AG04449 (cell line): ENCODE results near the gene NEURL1.

Experiments
- CTCF ChIA-PET: fragments of 350-600 bp; formaldehyde crosslinking; extraction: SDS; loops from one replicate; lab custom pipeline; 2021; ENCODE audit warnings: antibody characterized with exemption; lab: Yijun Ruan, JAX
- POLR2A ChIA-PET: fragments of 400-600, 350-600 bp; formaldehyde crosslinking; extraction: SDS; loops from one replicate; lab custom pipeline; 2020; ENCODE audit warnings: antibody characterized with exemption, inconsistent platforms; lab: Yijun Ruan, JAX
- DNase-seq: peaks from one replicate; pipeline ENCODE4 v3.0.0-alpha.2; 2010; ENCODE audit warnings: low read depth, low spot score
- H3K4me3 ChIP-seq: 2 replicates; pipeline ENCODE4 v1.5.1; 2011; ENCODE audit warnings: low read depth, mild to moderate bottlenecking, control low read depth, low read length
- CTCF ChIP-seq: IDR thresholded peaks from one replicate; pipeline ENCODE4 v1.5.1; 2011; ENCODE audit warnings: mild to moderate bottlenecking, moderate library complexity, low read length, control low read depth, inconsistent platforms; ENCODE audit not compliant: insufficient read depth; ENCODE audit errors: missing control alignments

The NEURL1 gene

GRCh38 chr10:103493362-103493915 is at the start of gene NEURL1:
Gene NEURL1 (plus strand): TSS chr10:103493705. CDS start chr10:103494388, 683 bp downstream.
- DNase-seq: no peak
- no peak for TF ChIP-seq CTCF
- POLR2A ChIA-PET: interaction anchor here (1.0 kb wide), 1 partner anchor 42 kb away, joined by 3 read pairs; no protein-coding TSS in a partner anchor
- CTCF ChIA-PET: interaction anchor here (1.0 to 2.6 kb wide), 6 partner anchors 12 to 99 kb away, joined by 3 to 10 read pairs (median 4); no protein-coding TSS in a partner anchor
- H3K4me3 ChIP-seq: peak within 1 kb of the TSS; percentile 41

- TF ChIP-seq CTCF: no peak
- ChIA-PET POLR2A (interaction anchor here (1.1 kb wide), 1 partner anchor 75 kb away, joined by 3 read pairs; no protein-coding TSS in a partner anchor), CTCF (interaction anchor here (1.1 to 5.0 kb wide), 2 partner anchors 28 to 41 kb away, joined by 3 to 18 read pairs; no protein-coding TSS in a partner anchor)
- H3K4me3 ChIP-seq: no peak overlapping the region
- DNase-seq: no peak
Observed at GRCh38 chr10:103444478-103444877, 49.0 kb upstream of the NEURL1 start.

- no peak for DNase-seq
- TF ChIP-seq CTCF: no peak
- H3K4me3 ChIP-seq: no peak overlapping the region
- CTCF ChIA-PET: interaction anchor here (1.4 to 5.0 kb wide), 3 partner anchors 29 to 37 kb away, joined by 3 to 18 read pairs (median 7); no protein-coding TSS in a partner anchor
- POLR2A ChIA-PET: no interaction called here
Observed at GRCh38 chr10:103445366-103445765, 48.1 kb upstream of the NEURL1 start.

GRCh38 chr10:103445767-103446567 is 47.5 kb upstream of the NEURL1 start:
- CTCF ChIA-PET: interaction anchor here (1.4 to 5.0 kb wide), 3 partner anchors 29 to 37 kb away, joined by 3 to 18 read pairs (median 7); no protein-coding TSS in a partner anchor
- no peak for DNase-seq
- TF ChIP-seq CTCF: no peak
- no peak overlapping the region for H3K4me3 ChIP-seq
- POLR2A ChIA-PET: no interaction called here

GRCh38 chr10:103447187-103447586 is 46.3 kb upstream of the NEURL1 start:
- no peak overlapping the region for H3K4me3 ChIP-seq
- POLR2A ChIA-PET: no interaction called here
- TF ChIP-seq CTCF: no peak
- CTCF ChIA-PET: interaction anchor here (0.6 to 1.0 kb wide), 3 partner anchors 28 to 38 kb away, joined by 3 to 4 read pairs (median 3); no protein-coding TSS in a partner anchor
- no peak for DNase-seq

DNA sequence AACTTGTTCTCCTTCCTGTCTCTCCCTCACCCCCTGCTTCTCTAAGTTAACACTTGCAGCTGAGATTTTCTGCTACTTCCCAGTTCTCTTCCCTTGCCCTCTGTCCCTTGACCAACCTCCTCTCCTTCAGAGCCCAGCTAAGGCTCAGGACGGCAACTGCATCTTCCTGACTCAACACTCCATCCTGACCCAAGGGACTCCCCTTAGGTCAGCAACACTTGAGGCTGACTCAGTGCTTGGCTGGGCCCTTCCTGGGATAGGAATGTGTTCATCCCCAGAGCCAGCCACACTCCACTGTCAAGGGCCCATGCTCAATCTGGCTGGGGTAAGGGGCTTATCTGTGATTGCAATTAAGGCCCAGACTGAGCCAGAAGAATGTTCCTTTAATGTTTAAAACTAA is 44.8 kb upstream of the NEURL1 start:
- no peak overlapping the region for H3K4me3 ChIP-seq
- DNase-seq: peak; percentile 47
- ChIA-PET CTCF (interaction anchor here (0.6 to 6.8 kb wide), 2 partner anchors 36 to 200 kb away, joined by 3 to 84 read pairs; no protein-coding TSS in a partner anchor), POLR2A (no interaction called here)
- no peak for TF ChIP-seq CTCF
